Right ventricle myocardium inferior (tissue), 1 donor: Measurements from ENCODE around the gene BCAS4. TPM values are rescaled to one million over a fixed set of nuclear protein-coding genes. Genes with fewer than 3 reads are reported as not detected.
"Not testable (repeated sequence)": the region's sequence is repeated elsewhere in the genome, so short reads cannot be mapped to it uniquely, and the experiment has no call there.

Source experiments
- ATAC-seq: fragments of 200-7000 bp; cut with Tn5 transposase; one replicate; pipeline ENCODE4 v1.9.1; 2020; ENCODE audit warnings: mild to moderate bottlenecking, moderate library complexity
- DNase-seq: peaks from one replicate; pipeline ENCODE4 v3.0.0; 2021; ENCODE audit errors: missing footprints
- intact Hi-C: fragments of 100-400 bp; cut with DNase I; formaldehyde crosslinking; loops from one replicate; pipeline ENCODE4 v1.11.0; 2022
- total RNA-seq: library from RNA; stranded (reverse); fragmentation: NEBNext Ultra II Directional; extraction: Animal tissue kit (Norgen Biotek cat#: 25700); gene quantifications from one replicate; pipeline ENCODE4 v1.2.1, GENCODE V29; 2021
- donor health status: DM: no; HTN: yes; CAD: no; lungs with severe emphysema.

BCAS4 gene
- total RNA-seq, 1 donor from 2014 or later, result 1.8 TPM

GRCh38 chr20:50792708-50793574 lies 1.9 kb upstream of the BCAS4 start:
- no peak for DNase-seq
- ATAC-seq, result no peak
- intact Hi-C loops, result loop anchor here (5.0 kb wide), 1 partner anchor 514 kb away; no protein-coding TSS in a partner anchor

- intact Hi-C loops, result loop anchor here (1.0 to 5.0 kb wide), 2 partner anchors 138 to 514 kb away; partner anchors contain the start of gene ADNP
- not testable (repeated sequence) for ATAC-seq, DNase-seq
Observed at GRCh38 chr20:50793575-50794016, 1.3 kb upstream of the BCAS4 start.

DNA sequence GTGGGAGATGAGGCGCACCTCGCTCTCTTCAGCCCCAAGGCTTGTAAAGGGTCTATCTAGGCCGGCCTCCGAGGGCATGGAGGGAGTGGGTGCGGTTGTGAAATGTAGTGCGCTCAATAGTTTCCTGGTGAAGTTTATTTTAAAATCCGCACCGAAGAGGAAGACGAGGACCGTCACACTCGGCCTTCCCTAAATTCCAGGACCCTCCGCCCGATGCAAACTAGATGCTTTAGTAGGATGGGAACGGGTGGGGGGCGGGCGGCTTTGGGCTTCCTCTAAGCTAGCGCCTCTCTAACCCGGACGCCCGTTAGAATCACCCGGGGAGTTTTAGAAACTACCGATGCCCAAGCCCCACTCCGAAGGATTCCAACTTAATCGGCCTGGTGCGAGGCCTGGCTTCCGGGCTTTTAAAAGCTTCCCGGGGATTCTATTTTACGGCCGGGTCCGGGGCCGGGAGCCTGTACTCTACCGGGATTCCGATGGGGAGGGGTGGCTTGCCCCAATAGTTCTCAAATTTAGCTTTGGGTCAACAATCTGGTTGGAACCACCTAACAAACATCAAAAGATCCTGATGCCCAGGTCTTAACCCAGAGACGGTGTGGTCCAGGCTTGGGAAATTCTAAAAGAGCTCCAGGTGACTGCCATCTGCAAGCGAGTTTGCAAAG lies 548 bp upstream of the BCAS4 start:
- no peak for DNase-seq
- ATAC-seq, result no peak
- intact Hi-C loops, result loop anchor here (1.0 to 5.0 kb wide), 2 partner anchors 137 to 513 kb away; partner anchors contain the start of gene ADNP

DNA sequence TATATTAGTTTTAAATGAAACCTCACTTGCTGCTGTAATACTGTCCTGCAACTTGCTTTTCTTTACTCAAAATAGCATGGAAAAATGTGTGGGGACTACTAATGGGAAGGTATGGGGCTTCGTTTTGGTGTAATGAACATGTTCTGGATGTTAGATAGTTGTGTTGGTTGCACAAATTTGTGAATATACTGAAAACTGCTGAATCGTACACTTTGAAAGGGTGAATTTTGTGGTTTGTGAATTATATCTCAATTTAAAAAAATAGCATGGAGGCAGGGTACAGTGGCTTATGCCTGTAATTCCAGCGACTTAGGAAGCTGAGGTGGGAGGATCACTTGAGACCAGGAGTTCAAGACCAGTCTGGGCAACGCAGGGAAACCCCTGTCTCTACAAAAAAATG lies 2.3 kb downstream of the BCAS4 start:
- intact Hi-C loops, result no loop called here
- DNase-seq (no peak), ATAC-seq (no peak)

DNA sequence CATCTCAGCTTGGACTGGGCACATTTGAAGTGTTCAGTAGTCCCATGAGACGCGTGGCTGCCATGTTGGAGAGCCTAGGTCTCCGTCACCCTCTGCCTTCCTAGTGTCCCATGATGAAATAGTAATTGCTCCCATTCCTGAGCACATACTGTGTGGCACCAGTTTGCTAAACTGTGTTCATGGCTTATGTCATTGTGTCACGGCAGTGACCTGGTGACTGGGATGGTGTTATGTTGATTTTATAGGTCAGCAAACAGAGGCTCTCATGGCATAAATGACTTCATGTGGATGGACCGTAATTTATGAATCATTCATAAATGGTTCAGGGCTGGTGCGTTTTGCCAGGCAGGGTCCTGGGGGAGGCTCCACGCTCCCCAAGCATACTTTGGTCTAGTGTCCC lies 3.8 kb downstream of the BCAS4 start:
- ATAC-seq, result no peak
- intact Hi-C loops, result no loop called here
- no peak for DNase-seq

- DNase-seq, result no peak
- no peak for ATAC-seq
- intact Hi-C loops, result no loop called here
Observed at GRCh38 chr20:50799176-50799889, 4.5 kb downstream of the BCAS4 start.

DNA sequence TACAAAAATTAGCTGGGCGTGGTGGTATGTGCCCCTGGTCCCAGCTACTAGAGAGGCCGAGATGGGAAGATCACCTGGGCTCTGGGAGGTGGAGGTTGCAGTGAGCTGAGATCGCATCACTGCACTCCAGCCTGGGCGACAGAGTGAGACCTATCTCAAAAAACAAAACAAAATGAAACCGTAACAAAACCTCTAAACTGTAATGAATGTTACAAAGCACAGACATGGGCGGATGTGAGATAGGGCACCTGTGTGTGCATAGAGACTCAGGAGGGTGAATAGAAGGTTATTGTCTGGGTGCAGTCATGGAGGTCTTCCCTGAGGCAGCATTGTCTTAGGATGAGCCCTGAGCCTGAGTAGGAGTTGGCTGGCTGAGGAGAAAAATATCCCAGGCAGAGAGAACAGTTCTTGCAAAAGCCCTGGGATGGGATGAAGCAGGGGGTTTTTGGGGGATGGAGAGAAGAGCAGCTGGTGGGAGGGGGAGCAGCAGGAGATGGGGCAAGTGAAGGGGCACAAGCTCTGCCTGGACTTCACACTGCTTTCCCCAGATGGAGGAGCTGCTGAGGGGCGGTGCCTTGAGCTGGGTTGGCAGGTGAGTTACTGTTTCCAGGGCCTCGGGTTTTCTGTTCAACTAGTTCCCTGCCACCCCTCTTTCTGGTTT lies 5.2 kb downstream of the BCAS4 start:
- DNase-seq, result no peak
- intact Hi-C loops, result no loop called here
- ATAC-seq, result no peak

DNA sequence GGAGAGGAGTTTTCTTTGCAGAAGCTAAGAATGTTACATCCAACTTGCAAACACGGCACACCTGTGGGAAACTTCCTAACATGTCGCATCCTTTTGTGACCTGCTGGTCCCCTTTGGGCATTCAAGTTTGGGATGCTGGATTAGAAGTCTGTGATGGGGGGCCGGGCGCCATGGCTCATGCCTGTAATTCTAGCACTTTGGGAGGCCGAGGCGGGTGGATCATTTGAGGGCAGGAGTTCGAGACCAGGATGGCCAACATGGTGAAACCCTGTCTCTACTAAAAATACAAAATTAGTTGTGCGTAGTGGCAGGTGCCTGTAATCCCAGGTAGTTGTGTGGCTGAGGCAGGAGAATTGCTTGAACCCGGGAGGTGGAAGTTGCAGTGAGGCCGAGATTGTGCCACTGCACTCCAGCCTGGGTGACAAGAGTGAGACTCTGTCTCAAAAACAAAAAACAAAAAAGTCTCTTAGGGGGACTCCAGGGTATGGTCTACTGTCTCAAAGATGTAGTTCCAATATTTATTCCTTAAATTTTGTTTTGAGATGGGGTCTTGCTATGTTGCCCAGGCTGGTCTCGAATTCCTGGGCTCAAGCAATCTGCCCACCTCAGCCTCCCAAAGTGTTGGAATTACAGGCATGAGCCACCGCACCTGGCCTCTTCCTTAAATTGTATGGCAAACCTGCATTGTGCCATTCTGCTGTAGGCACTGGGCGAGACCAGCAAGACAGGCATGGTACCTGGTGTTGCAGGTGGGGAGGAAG lies 6.3 kb downstream of the BCAS4 start:
- intact Hi-C loops, result not testable (repeated sequence)

GRCh38 chr20:50801747-50802125 lies 6.9 kb downstream of the BCAS4 start:
- DNase-seq (no peak), ATAC-seq (no peak)
- intact Hi-C loops, result no loop called here

More for the DNA sequence above, 6.3 kb downstream of the BCAS4 start:
- ATAC-seq, DNase-seq: not testable (repeated sequence)

GRCh38 chr20:50802289-50802688 lies 7.4 kb downstream of the BCAS4 start:
- intact Hi-C loops, result no loop called here
- ATAC-seq, result no peak
- no peak for DNase-seq

- DNase-seq, result no peak
Observed at GRCh38 chr20:50804437-50805348, 9.8 kb downstream of the BCAS4 start.

DNA sequence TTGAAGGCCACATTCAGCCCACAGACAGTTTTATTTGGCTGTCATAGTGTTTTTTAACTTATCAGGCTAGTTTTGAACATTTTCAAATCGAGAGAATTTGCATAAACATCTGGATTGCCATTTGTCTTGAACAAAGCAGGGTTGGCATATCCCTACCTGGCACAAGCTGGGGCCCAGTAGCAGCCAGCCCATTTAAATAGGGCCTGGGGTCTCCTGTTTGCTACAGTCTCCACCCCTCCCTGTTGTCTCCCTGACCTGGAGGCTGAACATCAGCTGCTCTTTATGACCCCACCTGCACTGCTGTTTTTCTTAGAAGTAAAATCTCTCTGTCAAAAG lies 10.5 kb downstream of the BCAS4 start:
- ATAC-seq (no peak), DNase-seq (no peak)
- intact Hi-C loops, result no loop called here

More at GRCh38 chr20:50804437-50805348, 9.8 kb downstream of the BCAS4 start:
- intact Hi-C loops, result no loop called here
- ATAC-seq, result no peak

DNA sequence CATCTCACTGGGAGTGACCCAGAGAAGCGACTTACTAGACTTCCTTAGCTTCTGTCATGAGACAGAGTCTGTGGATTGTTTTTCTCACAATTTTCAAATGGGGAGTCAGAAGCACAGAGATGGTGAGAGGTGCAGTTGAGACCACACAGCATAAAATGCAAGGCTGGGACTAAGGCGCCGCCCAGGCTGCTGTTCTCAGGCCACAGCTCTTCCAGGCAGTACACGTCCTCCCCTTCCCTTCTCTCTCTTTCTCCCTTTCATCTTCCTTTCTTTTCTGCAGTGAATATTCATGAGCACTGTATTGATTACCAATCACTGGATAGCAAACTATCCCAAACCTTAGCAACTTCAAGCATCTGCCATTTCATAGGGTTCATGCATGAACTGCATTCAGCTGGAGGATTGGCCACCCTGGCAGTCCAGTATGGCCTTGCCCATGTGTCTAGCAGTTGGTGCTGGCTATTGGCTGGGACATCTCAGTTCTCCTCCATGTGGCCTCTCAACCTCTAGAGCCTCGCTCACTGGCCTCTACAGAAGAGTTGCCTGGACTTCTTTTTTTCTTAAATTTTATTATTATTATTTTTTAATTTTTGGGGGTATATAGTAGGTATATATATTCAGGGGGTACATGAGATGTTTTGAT lies 11.4 kb downstream of the BCAS4 start:
- DNase-seq (no peak), ATAC-seq (no peak)
- intact Hi-C loops, result no loop called here

DNA sequence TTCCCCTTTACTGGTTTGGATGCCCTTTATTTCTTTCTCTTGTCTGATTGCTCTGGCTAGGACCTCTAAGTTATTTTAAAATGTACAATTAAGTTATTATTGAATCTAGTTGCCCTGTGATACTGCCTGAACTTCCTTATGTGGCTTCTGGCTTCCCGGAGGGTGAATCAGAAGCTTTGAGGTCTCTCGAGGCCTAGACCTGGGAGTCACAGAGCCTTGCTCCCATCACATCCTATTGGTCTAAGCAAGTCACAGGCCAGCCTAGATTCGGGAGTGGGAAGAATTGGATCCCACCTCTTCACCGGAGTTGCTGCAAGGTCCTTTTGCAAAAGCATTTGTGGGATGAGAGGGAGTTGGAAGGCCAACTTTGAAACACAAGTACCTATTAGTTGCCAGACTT lies 15.2 kb downstream of the BCAS4 start:
- no peak for ATAC-seq
- no peak for DNase-seq
- intact Hi-C loops, result no loop called here

DNA sequence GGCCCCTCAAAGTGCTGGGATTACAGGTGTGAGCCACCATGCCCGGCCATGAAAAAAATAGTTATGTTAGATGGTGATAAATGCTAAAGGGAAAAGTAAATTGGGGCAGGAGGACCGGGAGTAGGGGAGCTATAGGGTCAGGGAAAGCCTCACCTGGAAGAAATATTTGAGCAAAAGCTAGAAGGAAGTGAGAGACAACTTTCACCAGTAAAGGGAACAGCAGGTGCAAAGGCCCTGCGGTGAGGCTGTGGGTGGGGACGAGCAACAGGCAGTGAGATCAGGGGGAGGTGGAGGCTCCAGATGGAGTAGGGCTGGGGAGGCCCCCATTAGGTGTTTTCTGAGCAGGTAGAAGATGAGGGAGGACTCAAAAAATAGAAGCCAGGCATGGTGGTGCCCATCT lies 16.0 kb downstream of the BCAS4 start:
- no peak for DNase-seq
- intact Hi-C loops, result no loop called here
- no peak for ATAC-seq

GRCh38 chr20:50813101-50813643 lies 18.3 kb downstream of the BCAS4 start:
- ATAC-seq (no peak), DNase-seq (no peak)
- intact Hi-C loops, result no loop called here

GRCh38 chr20:50813801-50814200 lies 18.9 kb downstream of the BCAS4 start:
- intact Hi-C loops, result no loop called here
- no peak for DNase-seq
- no peak for ATAC-seq
